Ishikawa (cell line): ENCODE data around the gene NPTX1.

Experiments
- CREB1 ChIP-seq: IDR thresholded peaks from 2 replicates; pipeline ENCODE4 v1.6.1; 2012; ENCODE audit warnings: low read depth
- EP300 ChIP-seq: IDR thresholded peaks from 2 replicates; pipeline ENCODE4 v1.6.1; 2012; ENCODE audit warnings: borderline replicate concordance
- RAD21 ChIP-seq: IDR thresholded peaks from 2 replicates; pipeline ENCODE4 v1.6.1; 2012; ENCODE audit warnings: low read depth
- REST ChIP-seq: IDR thresholded peaks from 2 replicates; pipeline ENCODE4 v1.6.1; 2012; ENCODE audit warnings: low read depth, mild to moderate bottlenecking
- TAF1 ChIP-seq: IDR thresholded peaks from 2 replicates; pipeline ENCODE4 v1.6.1; 2012; ENCODE audit warnings: low read depth, mild to moderate bottlenecking
- TEAD4 ChIP-seq: IDR thresholded peaks from 2 replicates; pipeline ENCODE4 v1.6.1; 2012
- YY1 ChIP-seq: IDR thresholded peaks from 2 replicates; pipeline ENCODE4 v1.6.1; 2012; ENCODE audit warnings: low read depth
- ZBTB7A ChIP-seq: IDR thresholded peaks from 2 replicates; pipeline ENCODE4 v1.6.1; 2012; ENCODE audit warnings: low read depth
- TF ChIP-seq, protein P1 (sequence below): IDR thresholded peaks from 2 replicates; pipeline ENCODE4 v1.6.1; 2012
- TF ChIP-seq, protein P2 (sequence below): IDR thresholded peaks from 2 replicates; pipeline ENCODE4 v1.6.1; 2012

GRCh38 chr17:80485846-80486245, 9.4 kb upstream of the NPTX1 start:
- no peak for TF ChIP-seq TAF1
- TF ChIP-seq REST, result no peak
- TF ChIP-seq YY1, result no peak
- TF ChIP-seq, protein P1, sequence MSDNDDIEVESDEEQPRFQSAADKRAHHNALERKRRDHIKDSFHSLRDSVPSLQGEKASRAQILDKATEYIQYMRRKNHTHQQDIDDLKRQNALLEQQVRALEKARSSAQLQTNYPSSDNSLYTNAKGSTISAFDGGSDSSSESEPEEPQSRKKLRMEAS, result no peak
- no peak for TF ChIP-seq EP300
- TF ChIP-seq CREB1, result no peak
- TF ChIP-seq ZBTB7A, result no peak
- TF ChIP-seq, protein P2, sequence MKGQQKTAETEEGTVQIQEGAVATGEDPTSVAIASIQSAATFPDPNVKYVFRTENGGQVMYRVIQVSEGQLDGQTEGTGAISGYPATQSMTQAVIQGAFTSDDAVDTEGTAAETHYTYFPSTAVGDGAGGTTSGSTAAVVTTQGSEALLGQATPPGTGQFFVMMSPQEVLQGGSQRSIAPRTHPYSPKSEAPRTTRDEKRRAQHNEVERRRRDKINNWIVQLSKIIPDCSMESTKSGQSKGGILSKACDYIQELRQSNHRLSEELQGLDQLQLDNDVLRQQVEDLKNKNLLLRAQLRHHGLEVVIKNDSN, result no peak
- TF ChIP-seq RAD21, result no peak
- TF ChIP-seq TEAD4, result no peak
